Measurements from ENCODE around the gene NARS2.
"Not testable (repeated sequence)": the region's sequence is repeated elsewhere in the genome, so short reads cannot be mapped to it uniquely, and the experiment has no call there.

NARS2 gene

DNA sequence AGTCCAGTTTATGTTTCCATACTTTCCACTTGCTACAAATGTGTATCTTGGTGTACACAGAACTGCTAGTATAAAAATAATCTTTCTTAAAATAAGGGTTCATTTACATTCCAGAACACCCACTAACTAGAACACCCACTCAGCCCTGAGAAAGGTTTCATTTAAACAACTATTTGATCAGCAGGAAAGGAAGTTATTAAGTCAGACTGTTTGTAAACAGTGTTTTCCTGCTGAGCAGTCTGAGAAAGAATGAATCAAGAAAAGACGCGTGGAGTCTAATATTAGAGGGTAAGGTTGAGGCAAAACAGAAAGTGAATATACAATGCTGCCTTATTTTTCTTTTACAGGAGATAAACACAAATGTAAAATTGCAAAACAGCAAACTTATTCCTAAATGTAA, 32.7 kb downstream of the NARS2 start:
- no peak for DNase-seq (ENCODE audit: low read depth)

DNA sequence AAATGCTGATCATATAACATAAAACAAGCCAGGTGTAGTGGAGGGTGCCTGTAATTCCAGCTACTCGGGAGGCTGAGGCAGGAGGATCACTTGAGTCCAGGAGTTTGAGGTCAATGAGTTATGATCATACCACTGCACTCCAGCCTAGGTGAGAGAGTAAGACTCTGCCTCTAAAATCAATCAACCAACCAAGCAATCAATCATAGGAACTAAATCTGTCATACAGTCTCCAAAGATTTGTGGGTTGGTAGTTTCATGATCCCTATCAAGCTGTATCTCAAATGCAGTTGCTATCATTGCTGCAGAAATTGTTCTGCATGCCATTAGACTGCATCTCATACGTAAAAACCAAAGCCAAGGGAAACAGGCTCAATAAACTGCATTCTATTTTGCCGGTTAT, 33.1 kb downstream of the NARS2 start:
- no peak for DNase-seq (ENCODE audit: low read depth)

DNA sequence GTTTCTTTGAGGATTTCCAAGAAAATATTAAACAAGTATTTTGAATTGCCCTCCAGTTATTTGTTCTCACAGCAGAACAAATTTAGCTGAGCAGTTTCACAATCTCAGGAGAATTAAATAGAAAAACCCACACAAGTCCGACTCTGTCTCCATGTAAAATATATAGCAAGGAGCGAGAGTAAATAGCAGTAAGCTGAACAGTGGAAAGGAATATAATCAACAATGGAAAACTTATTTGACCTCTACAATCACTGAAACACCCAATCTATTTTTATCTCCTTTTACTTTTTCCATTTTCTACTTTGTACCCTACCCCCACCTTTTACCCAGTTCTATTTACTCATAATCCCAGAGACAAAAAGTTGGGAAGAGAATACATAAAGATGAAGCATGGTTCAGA, 34.4 kb downstream of the NARS2 start:
- no peak for DNase-seq (ENCODE audit: low read depth)

DNA sequence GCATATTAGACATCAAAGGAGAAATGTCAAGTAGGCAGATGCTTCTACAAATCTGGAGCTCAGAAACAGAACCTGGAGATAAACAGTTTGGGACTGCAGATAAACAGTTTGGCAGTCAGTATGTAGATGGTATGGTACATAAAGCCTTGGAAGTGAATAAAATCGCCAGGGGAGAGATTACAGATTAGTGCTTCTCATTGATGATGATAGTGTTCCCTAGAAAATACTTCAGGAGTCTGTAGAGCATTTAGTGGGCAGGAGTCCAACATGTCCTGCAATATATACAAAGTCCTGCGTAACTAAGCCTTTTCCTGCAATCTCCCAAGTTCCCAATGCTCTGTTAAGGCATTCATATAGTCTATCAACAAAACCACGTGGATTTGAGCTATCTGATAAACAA, 35.2 kb downstream of the NARS2 start:
- no peak for DNase-seq (ENCODE audit: low read depth)

DNA sequence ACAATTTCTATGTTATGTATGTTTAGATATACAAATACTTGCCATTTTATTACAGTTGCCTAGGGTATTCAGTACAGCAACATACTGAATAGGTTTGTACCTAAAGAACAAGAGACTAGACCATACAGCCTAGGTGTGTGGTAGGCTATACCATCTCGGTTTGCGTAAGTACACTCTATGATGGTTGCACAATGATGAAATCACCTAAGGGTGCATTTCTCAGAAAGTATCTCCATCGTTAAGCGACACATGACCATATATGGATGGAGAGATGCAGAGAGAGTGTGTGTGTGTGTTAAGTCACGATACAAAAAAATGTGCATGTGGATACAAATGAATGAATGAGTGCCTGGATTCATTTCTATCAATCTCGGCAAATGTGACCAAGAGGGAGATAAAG, 37.7 kb downstream of the NARS2 start:
- DNase-seq (ENCODE audit: low read depth) = no peak

GRCh38 chr11:78535920-78536319, 38.7 kb downstream of the NARS2 start:
- no peak for DNase-seq (ENCODE audit: low read depth)

DNA sequence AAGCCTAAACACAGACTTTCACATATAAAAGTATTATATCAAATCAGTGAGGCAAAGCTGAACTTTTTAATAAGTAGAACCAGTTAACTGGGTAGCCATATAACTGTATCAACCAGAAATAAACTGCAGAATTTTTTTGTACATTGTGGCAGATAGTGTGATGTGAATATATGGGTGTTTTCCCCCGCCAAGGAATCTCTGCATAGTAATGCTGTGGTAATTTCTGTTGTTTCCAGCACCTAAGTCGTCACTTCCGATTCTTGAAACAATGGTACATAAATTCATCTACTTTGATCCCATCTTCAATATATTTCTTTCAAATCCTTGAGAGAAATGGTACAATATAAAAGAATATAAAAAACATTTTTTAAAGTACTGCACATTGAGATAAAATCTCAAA, 39.6 kb downstream of the NARS2 start:
- no peak for DNase-seq (ENCODE audit: low read depth)

DNA sequence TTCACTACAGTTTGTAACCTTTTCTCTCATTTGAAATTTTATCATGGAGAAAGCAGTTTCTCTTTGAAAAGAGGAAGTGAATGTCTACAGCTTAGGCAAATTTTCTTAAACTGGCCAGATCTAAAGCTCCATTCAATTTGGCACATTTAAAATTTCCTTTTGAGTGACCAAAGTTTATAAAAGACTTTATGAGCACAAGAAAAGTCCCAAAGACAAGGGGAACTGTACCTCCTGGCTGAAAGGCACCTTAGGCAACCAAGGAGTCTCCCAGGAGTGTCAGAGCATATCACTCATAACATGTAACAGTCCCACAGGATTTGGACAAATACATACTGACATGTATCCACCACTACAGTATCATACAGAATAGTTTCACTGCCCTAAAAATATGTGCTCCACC, 41.3 kb downstream of the NARS2 start:
- DNase-seq (ENCODE audit: low read depth) = no peak

- no peak for DNase-seq (ENCODE audit: low read depth)
These were observed 41.7 kb downstream of the NARS2 start for GRCh38 chr11:78532991-78533390.

- no peak for DNase-seq (ENCODE audit: low read depth)
These were observed 48.0 kb downstream of the NARS2 start for GRCh38 chr11:78526497-78527146.

DNA sequence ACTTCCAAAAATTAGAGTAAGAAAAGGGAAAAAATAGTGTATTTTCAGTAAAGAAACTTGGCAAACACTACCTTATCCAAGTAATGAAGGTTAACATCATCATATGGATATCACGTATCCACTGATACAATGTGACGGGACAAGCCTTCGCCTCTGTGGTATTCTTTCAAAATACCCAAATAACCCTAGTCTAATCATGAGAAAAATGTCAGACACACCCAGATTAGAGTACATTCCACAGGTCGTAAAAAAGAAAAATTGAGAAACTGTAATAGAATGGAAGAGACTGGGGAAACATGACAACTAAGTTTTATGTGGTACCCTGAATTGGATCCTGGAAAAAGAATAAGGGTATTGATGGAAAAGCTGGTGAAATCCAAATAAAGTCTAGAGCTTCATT, 48.9 kb downstream of the NARS2 start:
- no peak for DNase-seq (ENCODE audit: low read depth)

DNA sequence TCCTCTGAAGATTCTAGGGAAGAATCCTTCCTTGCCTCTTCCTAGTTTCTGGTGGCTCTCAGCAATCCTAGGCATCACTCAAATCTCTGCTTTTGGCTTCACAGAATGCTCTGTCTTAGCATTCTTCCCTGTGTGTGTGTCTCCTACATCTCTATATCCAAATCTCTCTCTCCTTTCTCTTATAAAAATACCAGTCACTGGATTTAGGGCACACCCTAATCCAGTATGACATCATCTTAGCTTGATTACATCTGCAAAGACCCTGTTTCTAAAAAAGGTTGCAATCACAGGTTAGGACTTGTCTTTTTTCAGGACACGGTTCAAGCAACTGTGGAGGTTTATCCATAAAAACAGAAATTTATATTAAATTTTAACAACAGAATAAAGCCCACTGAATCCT, 54.4 kb downstream of the NARS2 start:
- DNase-seq (ENCODE audit: low read depth) = no peak

- DNase-seq (ENCODE audit: low read depth) = no peak
These were observed 58.4 kb downstream of the NARS2 start for GRCh38 chr11:78516281-78516680.

- no peak for DNase-seq (ENCODE audit: low read depth)
These were observed 59.7 kb downstream of the NARS2 start for GRCh38 chr11:78514922-78515502.

DNA sequence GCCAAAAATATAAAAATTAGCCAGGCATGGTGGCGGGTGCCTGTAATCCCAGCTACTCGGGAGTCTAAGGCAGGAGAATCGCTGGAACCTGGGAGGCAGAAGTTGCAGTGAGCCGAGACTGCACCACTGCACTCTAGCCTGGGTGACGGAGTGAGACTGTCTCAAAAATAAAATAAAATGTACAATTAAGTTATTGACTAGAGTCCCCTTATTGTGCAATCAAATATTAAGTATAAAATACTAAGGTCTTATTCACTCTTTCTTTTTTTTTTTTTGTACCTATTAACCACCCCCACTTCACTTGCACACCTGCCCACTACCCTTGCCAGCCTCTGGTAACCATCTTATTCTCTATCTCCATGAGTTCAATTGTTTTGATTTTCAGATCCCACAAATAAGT, 61.6 kb downstream of the NARS2 start:
- DNase-seq (ENCODE audit: low read depth) = not testable (repeated sequence)

- no peak for DNase-seq (ENCODE audit: low read depth)
These were observed 64.1 kb downstream of the NARS2 start for GRCh38 chr11:78510597-78510996.

- no peak for DNase-seq (ENCODE audit: low read depth)
These were observed 64.6 kb downstream of the NARS2 start for GRCh38 chr11:78510025-78510596.

DNA sequence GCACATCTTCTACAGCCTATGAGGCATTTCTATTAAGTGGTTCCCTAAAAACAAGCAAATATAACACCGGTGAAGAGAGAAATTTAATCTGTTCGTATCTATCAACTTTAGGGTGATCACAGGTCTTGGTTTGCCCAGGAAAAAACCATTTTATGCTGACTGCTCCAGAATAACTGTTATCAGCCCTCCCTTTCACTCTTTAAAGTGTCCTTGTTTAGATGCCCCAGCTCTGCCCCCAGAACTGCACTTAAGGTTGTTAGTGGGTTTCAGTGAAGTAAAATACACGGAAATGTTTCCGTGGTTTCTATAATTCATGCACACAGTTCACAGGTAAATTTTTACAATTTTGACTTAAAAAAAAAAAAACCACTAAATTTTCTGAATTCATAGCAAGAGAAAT, 70.0 kb downstream of the NARS2 start:
- no peak for DNase-seq (ENCODE audit: low read depth)

- no peak for DNase-seq (ENCODE audit: low read depth)
These were observed 70.5 kb downstream of the NARS2 start for GRCh38 chr11:78504181-78504580.

DNA sequence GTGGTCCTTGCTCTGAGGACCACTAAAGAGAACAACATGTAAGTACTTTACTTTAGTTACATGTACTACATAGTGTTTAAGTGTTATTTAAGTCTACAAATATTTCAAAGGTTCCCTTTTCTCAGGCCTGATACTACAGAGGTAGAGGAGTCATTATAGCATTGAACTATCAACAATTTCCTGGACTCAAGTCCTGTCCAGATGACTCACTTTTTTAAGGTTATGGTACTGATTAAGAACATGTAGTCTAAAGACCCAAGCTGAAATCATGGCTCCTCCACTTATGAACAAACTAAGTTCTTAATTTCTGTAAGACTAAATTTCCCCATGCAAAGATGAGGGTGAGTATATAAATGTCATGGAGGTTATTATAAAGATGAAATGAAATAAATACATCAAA, 74.7 kb downstream of the NARS2 start:
- no peak for DNase-seq (ENCODE audit: low read depth)

DNA sequence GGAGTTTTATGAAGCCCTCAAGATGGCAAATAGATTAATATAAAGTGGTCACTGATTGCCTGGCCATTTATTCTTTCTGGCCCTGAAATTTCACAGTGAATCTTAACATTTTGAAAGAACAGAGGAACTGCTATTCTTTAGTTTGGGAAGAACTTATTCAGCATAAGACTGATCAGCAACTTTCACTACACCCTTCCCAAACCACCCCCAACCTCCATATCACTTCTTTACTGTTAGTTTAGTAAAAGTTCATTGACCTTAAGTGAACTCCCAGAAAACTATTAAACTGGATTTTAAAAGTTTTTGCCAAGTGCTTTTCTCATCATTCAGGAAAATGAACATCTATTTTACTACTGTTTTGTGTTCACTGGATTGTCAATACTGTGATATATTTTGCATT, 77.4 kb downstream of the NARS2 start:
- DNase-seq (ENCODE audit: low read depth) = no peak

- no peak for DNase-seq (ENCODE audit: low read depth)
These were observed 81.2 kb downstream of the NARS2 start for GRCh38 chr11:78493413-78493975.

DNA sequence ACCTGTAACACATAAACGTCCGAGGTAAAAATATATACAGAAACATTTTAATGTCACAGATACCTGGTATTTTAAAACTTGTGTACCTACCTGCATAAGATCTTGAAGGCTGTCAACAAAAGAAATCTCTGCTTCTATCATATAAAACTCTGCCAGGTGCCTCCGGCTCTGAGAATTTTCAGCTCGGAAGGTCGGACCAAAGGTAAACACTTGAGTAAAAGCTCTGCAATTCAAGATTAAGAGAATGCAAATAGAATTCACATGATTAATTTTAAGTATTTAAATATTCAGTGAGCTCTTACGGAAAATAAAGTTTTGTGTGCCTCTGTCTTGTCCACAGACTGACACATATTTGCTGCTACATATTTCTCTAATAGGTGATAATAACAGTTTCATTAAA, 81.7 kb downstream of the NARS2 start:
- no peak for DNase-seq (ENCODE audit: low read depth)

DNA sequence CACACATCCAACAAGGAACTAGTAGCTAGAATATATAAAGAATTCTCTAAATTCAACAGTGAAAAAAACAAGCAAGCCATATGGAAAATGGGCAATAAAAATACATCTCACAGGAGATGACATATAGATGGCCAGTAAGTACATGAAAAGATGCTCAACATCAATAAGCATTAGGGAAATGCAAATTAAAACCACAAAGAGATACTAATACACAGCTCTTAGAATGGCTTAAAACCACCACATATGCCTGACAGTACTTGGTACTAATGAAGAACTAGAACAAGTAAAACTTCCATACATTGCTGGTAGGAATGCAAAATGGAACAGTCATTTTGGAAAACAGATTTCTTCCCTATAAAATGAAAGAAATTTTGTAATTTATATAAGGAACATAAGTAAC, 85.5 kb downstream of the NARS2 start:
- no peak for DNase-seq (ENCODE audit: low read depth)

Data from T-helper 22 cell (primary cell).